MV-4-11 (cell line): ENCODE data around the gene LIPE.

Experiments
- DNase-seq: peaks from one replicate; lab custom pipeline; 2025; lab: John Stamatoyannopoulos, UW

The LIPE gene

GRCh38 chr19:42380155-42380554 lies 47.0 kb downstream of the LIPE start:
- no peak for DNase-seq

GRCh38 chr19:42378225-42379215 lies 48.7 kb downstream of the LIPE start:
- DNase-seq = no peak

- no peak for DNase-seq
Observed at GRCh38 chr19:42376177-42376555, 51.0 kb downstream of the LIPE start.

- no peak for DNase-seq
Observed at GRCh38 chr19:42375415-42376176, 51.6 kb downstream of the LIPE start.

GRCh38 chr19:42374826-42375376 lies 52.3 kb downstream of the LIPE start:
- no peak for DNase-seq

GRCh38 chr19:42370626-42371175 lies 56.5 kb downstream of the LIPE start:
- peak; percentile 45 for DNase-seq

GRCh38 chr19:42370068-42370520 lies 57.1 kb downstream of the LIPE start:
- peak; percentile 49 for DNase-seq

- no peak for DNase-seq
Observed at GRCh38 chr19:42369433-42370067, 57.6 kb downstream of the LIPE start.

GRCh38 chr19:42368765-42369164 lies 58.4 kb downstream of the LIPE start:
- DNase-seq = no peak

- no peak for DNase-seq
Observed at GRCh38 chr19:42368360-42368759, 58.8 kb downstream of the LIPE start.

- DNase-seq = no peak
Observed at GRCh38 chr19:42367929-42368328, 59.3 kb downstream of the LIPE start.

- no peak for DNase-seq
Observed at GRCh38 chr19:42366673-42367072, 60.5 kb downstream of the LIPE start.

GRCh38 chr19:42363614-42364346 lies 63.4 kb downstream of the LIPE start:
- DNase-seq = peak; percentile 92

GRCh38 chr19:42362891-42363440 lies 64.2 kb downstream of the LIPE start:
- DNase-seq = no peak

- DNase-seq = no peak
Observed at GRCh38 chr19:42362342-42362741, 64.8 kb downstream of the LIPE start.

GRCh38 chr19:42361545-42361910 lies 65.7 kb downstream of the LIPE start:
- DNase-seq = no peak

GRCh38 chr19:42360787-42361544 lies 66.2 kb downstream of the LIPE start:
- no peak for DNase-seq

GRCh38 chr19:42357290-42357689 lies 69.9 kb downstream of the LIPE start:
- no peak for DNase-seq

GRCh38 chr19:42356686-42357085 lies 70.5 kb downstream of the LIPE start:
- no peak for DNase-seq

- no peak for DNase-seq
Observed at GRCh38 chr19:42355896-42356295, 71.3 kb downstream of the LIPE start.
